Measurements from ENCODE around the gene TEK.

DNA sequence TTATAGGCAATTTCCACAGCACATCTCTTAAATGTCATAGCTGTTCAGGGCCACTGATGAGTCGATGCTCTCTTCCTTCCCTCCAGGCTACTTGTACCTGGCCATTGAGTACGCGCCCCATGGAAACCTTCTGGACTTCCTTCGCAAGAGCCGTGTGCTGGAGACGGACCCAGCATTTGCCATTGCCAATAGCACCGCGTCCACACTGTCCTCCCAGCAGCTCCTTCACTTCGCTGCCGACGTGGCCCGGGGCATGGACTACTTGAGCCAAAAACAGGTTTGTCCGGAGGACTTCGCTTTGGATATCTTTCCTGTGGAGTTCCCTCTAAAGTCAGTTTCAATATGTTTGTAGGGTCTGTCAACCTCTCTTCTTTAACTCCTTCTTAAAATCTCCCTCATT is 103.6 kb downstream of the TEK start:
- TF ChIP-seq CTCF (optimal IDR thresholded peaks at IDR 0.05 in 1 of 3, IDR thresholded peaks at IDR 0.05 in 1 of 3, conservative IDR thresholded peaks at IDR 0.05 in 1 of 3; ENCODE audit: extremely low read depth in 1 of 3, insufficient read depth in 2 of 3, low read length in 3 of 3), result no peak
- no peak for TF ChIP-seq EZH2 (IDR thresholded peaks at IDR 0.05; ENCODE audit: low read length)
